CD4-positive, alpha-beta T cell treated with Interleukin-6 for 4 hours (primary cell): ENCODE data around the gene POLR3E.
"Not testable (repeated sequence)": the region's sequence is repeated elsewhere in the genome, so short reads cannot be mapped to it uniquely, and the experiment has no call there.

ENCODE experiments used
- DNase-seq: peaks from one replicate; pipeline ENCODE4 v3.0.0-alpha.2; 2020; ENCODE audit warnings: mixed read lengths

The POLR3E gene

DNA sequence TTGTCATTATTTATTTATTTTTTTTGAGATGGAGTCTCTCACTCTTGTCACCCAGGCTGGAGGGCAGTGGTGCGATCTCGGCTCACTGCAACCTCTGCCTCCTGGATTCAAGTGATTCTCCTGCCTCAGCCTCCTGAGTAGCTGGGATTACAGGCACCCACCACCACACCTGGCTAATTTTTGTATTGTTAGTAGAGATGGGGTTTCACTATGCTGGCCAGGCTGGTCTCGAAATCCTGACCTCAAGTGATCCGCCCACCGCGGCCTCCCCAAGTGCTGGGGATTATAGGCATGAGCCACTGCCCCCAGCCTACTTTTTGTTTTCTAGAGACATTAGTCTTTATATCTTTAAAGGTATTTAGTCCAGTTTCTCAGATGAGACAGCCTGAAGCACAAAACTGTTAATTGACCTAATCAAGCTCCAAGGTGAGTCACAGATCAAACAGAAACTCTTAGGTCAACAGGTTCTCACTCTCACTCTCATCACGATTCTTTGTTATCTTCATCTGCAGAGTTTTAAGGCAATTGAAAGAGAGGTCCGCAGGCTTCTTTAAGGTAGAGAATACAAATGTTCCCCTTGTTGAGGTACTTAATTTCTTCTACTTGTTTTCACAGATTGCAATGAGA lies 71.1 kb downstream of the POLR3E start:
- not testable (repeated sequence) for DNase-seq

DNA sequence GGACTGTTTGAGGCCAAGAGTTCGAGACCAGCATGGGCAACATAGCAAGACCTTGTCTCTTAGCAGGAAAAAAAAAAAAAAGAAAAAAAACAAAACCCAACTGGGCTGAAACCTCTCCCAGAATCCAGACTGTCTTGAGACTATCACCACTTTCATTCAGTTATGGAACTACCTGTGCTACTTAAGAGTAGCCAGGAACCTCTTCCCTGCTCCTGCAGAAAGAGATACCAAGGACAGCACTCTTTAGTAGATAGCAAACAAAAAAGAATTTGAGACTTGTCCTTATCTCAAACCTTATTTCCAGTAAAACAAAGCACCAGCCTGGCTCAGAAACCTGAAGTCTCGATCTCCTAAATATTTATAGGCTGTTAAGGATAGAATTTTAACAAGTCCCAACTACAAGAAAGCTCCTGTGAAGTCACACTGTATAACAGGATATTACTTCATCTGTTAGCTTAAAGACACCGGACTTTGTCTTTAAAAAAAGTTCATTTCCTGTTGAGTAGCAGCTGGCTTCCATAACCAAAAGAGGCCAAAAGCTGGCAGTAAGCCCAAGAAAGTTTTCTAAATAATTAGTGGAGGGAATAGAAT lies 72.1 kb downstream of the POLR3E start:
- peak; percentile 21 for DNase-seq

DNA sequence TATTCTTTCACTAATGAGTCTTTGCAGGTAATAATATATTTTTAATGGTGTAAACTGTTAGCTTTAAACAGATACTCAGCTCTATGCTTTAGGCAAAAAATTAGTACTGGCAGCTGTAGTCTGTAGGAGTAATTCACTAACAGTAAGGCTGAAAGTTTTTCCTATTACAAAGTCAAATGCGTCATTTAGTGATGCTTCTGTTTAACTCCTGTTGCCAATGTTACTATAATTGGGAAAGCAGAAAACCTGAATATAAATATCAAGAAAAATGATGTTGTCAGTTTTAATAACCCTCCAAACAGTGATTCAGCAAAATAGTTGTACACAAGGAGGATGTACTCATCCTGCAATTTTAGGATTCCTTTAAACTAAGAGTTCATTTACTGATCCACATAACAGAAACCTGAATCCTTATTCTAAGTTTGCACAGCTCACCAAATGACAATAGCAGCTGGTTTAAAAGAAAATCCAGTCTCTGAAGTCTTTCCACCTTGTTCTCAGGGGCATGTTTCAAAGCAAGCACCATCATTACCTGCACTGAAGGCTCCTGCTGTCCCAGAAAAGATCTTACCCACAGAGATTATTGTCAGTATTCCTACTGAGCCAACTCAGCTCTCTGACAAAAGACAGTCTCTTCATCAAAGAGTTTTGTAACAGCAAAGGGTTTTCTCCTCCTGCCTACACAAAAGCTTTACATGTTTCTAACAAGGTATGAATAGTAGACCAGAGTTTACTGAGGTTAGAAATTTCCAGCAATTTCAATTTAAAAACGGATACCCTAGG lies 73.0 kb downstream of the POLR3E start:
- no peak for DNase-seq

DNA sequence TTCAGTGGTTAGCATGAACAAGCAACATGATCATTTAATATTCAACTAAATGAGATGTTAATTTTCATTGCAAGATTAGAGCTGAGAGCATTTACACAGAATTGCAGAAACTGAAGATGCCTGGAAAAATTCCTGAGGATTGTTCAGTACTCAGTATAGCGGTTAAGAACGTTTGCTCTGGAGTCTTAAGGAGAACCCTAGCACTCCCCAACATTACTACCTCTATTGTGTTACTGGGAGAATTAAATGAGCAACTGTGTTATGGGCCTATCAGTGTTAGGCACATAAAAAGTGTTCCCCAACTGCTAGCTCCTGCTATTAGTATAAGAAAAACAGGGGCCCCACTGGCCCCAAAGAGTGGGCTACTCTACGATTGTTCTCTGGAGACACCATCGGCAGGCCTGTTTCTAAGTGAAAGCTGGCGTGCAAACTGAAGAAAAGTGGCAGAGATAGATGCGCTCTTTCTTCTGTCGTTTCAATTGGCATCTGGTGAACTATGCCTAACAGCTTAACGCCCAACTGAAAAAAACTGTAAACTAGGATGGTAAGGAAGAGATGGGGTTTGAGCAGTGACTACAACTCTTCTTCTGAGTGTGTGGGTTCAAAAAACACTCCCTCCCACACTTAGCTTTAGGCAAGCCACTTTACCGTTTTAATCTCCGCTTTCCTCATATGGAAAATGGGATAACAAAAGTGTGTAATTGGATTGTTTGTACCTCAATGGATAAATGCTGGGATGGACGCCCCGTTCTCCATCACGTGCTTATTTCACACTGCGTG lies 75.9 kb downstream of the POLR3E start:
- peak; percentile 21 for DNase-seq

DNA sequence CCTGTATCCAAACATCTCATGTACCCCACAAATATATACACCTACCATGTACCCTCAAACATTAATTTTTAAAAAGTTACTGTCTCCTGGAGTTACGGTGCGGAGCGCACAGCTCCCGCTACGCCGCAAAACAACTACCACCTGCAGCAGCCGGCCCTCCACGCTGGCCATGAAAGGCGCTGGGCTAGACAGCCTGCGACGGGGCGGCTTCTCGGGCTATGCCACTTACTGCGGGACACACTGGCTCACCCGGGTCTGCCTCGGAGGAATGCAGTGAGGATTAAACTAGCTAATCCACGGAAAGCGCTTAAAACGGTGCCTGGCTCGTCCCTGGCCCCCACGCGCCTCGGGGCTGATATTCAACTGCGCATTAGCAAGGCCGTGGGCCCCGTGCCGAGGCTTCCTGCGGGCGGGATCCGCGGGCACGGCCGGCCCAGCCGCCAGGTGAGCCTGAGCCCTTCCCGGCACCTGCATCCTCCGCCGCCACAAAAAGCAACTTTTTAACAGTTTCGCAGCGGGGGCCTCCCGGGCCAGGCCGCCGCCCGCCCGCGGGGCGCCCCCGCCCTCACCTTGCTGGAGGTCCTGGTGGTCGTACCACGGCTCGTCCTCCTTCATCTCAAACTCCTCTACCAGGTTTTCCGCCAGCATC lies 76.6 kb downstream of the POLR3E start:
- peak; percentile 59 for DNase-seq

DNA sequence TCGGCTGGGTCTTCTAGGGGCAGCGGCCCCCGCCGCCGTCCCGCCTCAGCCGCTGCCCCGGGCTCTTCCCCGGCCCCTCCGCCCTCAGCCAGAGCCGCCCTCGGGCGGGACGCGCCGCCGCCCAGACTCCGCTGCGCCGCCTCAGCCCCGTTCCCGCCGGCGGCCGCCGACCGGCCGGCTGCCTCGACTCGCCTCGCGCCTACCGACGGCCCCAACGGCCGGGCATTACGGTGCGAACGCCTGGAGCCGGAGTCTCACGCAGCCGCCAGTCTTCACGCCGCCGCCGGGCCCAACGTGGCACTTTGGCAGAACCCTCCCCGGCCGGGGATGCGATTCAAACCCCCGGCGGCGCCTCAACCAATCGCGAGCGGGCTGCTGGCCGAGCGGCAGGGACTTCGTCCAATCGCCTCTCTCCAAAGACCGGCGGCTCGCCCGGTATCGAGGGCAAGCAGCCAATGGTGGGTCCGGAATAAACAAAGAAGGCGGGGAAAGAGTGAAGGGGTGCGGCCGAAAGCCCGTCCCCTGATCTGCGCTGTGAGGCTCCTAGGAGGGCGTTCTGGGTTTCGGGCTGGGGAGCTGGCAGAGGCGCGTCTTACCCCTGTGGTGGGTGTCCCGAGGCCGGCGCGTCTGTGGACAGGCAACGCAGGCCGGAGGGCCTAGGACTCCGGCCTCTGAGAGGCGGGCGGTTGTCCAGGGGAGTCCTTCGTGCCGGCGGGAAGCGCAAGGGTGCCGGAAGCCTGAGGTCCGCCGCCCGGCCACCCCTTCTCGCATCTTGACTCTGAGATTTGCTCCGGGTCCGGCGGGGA lies 77.3 kb downstream of the POLR3E start, which contains the start of gene CDR2:
Gene CDR2, minus strand, starts transcription at position 309 of the 806 bp plus-strand sequence. CDS start 310 bp downstream, outside the sequence.
- peak; percentile 98 for DNase-seq

DNA sequence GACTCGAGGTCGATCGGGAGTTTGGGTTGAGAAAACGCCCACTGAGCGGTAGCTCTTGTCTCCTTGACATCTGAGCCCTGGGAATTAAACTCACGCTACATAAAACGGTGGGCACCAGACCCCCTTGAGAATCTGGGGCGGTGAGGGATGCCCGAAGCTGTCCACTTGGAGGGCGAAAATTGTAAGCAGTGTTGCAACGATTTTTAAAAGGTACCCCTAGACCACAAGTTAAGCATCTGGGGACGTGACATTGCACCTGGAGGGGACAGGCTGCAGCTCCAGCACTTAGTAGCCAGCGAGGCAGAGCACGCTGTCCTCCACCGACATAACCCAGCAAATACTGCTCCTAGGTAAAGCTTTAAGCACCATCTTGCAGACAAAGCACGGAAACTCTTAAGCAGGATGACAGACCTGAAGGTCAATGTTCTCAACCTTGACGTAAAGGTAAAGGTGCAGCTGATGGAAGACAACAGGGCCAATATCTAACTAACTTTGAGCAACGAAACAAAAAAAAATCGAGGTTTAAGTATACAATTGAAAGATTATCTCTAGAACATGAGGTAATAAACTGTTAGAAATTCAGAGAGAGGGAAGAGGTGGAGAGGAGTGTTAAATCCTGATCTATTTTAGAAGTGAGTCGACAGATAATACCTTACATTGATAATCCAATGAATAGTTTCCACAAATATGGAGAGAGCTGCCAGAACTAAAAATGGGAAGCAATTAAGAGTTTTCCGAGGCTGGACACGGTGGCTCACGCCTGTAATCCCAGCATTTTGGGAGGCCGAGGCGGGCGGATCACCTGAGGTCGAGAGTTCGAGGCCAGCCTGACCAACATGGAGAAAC lies 78.1 kb downstream of the POLR3E start:
- peak; percentile 19 for DNase-seq

DNA sequence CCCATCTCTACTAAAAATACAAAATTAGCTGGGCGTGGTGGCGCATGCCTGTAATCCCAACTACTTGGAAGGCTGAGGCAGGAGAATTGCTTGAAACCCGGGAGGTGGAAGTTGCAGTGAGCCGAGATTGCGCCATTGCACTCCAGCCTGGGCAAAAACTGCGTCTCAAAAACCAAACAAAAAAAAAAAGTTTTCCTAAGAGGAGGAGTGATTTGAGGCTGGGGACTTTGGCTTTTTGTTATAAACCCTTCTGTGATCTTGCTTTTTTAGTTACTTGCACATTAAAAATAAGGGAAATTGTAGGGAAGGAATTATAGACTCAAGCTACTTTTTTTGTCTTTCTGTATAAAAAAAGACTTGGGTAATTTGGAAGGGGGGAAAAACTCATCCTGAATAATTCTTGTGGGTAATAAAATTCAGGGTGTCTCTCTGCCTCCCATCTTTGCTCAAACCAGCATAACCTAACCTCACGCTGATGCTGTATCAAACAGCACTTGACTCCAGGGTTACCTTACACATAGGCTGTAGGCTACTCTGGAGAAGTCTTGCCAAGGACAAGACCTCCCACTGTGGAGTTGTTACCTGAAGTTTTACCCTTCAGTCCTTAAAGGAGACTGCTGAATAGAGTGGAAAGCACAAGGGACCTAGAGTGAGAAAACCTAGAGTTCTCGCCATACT lies 78.9 kb downstream of the POLR3E start:
- no peak for DNase-seq

DNA sequence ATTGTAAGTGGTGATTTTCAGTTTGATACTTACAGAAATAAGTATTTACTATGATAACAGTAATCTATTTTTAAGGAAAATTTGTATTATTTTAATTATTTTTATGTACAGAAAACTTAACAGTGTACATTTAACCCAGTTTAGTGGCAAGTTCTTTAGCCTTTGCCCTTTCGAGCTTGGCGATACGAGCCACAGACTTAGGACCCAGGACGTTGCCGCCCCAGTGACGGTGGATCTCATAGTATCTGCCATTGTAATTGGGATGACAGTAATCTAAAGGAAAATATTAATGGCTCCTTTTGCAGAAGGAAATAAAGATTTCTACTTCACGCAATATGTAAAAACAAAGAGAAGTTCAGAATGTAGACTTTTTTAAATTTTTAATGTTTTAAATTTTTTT lies 82.4 kb downstream of the POLR3E start:
- DNase-seq: no peak

DNA sequence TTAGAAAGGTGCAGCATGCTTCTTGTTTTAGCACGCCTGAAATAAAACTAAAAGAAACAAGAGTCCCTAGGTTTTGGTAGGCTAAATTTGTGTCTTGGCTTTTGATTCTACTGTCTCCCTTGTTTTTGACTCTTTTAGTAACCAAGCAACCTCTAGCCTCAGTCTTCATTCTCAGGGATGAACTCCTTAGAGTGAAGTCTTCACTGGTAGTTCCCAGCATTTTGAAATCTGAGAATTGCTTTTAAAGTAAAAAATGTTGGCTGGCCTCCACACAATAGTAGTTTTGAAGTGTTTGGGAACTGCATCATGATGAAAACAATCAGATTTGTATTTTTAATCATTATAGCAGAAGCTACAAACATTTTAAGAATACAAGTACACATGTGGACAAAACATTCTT lies 83.3 kb downstream of the POLR3E start:
- DNase-seq: no peak

DNA sequence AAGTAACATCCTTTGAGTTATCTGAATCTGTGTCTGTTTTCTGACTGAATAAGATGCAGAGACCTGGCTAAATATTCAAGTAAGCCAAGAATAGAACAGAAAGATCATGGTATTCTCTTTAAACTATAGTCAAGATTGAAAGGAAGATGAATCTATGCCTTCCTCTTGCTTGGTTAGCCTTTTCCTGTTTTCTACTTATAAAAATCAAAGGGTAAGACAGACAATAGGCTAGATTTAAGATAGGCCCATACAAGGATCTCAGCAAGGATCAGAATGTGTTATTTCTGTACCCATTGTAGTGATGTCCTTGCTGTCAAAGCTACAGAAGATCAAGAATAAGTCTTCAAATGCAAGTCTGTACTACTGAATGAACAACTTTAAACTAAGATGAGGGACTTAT lies 84.2 kb downstream of the POLR3E start:
- DNase-seq: no peak

DNA sequence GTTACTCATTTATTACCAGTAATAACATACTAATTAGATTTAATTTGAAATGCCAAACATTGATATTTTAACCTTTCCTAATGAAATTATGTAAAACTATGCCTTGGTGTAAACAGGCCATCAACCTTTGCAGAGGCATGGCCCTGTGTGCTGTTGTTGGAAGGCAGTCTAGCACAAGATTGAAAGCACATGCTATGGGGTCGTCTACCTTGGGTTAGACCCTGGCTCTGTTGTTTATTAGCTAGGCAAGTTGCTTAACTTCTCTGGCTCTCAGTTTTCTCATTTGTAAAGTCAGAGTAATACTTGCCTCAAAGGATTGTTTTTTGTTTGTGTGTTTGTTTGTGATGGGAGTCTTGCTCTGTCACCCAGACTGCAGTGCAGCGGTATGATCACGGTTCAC lies 86.6 kb downstream of the POLR3E start:
- DNase-seq: no peak
